Aorta (tissue), 4 donors: Measurements from ENCODE around the gene ACBD3. TPM values are rescaled to one million over a fixed set of nuclear protein-coding genes. Genes with fewer than 3 reads are reported as not detected.

Experiments used
- polyA plus RNA-seq, 2 donors: library from polyadenylated mRNA; stranded (reverse); fragments of 200-250 nt; gene quantifications; one replicate each; pipeline ENCODE4 v1.2.3, GENCODE V29; 2013
- total RNA-seq, 2 donors: library from RNA; stranded (reverse); fragmentation: NEBNext Ultra II Directional; extraction: Animal tissue kit (Norgen Biotek cat#: 25700); gene quantifications; one replicate each; pipeline ENCODE4 v1.2.1, GENCODE V29; 2021
- donor health status: healthy with polysubstance abuse.
- donor health status: Bipolar disorder and iron deficiency.
- donor health status: DM: no; HTN: no; CAD: no.
- donor health status: DM: yes; HTN: yes; CAD: no.

The ACBD3 gene
- total and polyA plus RNA-seq, 4 donors = 14.2 to 45.5 (median 33.5) TPM

Other genes with a start within 250 kb of the ACBD3 start
- 1 to 10 TPM; 4.6 to 5.1 TPM for gene LEFTY2, start 245.5 kb downstream of the ACBD3 start, total RNA-seq
- gene LEFTY2, start 245.5 kb downstream of the ACBD3 start, polyA plus RNA-seq = 1 to 10 TPM; 5.0 to 6.0 TPM
- gene SDE2, start 187.4 kb downstream of the ACBD3 start, total RNA-seq = 10 to 100 TPM; 15.7 to 18.3 TPM
- 1 to 10 TPM; 4.9 to 8.3 TPM for gene SDE2, start 187.4 kb downstream of the ACBD3 start, polyA plus RNA-seq
- gene H3-3A, start 124.0 kb downstream of the ACBD3 start, total RNA-seq = 100 to 1,000 TPM; 310 to 349 TPM
- 100 to 1,000 TPM; 464 to 699 TPM for gene H3-3A, start 124.0 kb downstream of the ACBD3 start, polyA plus RNA-seq
- under 1 TPM; 0.19 to 0.51 TPM for gene MIXL1, start 36.9 kb upstream of the ACBD3 start, total RNA-seq
- not detected for gene MIXL1, start 36.9 kb upstream of the ACBD3 start, polyA plus RNA-seq
- gene LIN9, start 122.4 kb upstream of the ACBD3 start, total RNA-seq = 1 to 10 TPM; 1.8 to 2.7 TPM
- gene LIN9, start 122.4 kb upstream of the ACBD3 start, polyA plus RNA-seq = 1 to 10 TPM; 1.7 to 4.1 TPM
- gene PARP1, start 221.4 kb upstream of the ACBD3 start, total RNA-seq = 10 to 100 TPM; 38.4 to 50.0 TPM
- 10 to 100 TPM; 11.9 to 16.4 TPM for gene PARP1, start 221.4 kb upstream of the ACBD3 start, polyA plus RNA-seq